K562 (cell line): Measurements from ENCODE around the gene PTBP3. TPM values are rescaled to one million over a fixed set of nuclear protein-coding genes. Genes with fewer than 3 reads are reported as not detected.

Experiments used
- BHLHE40 ChIP-seq: IDR thresholded peaks from 2 replicates; pipeline ENCODE4 v1.6.1; 2011; ENCODE audit warnings: low read length, improper control_type of control experiment
- CAMTA2 ChIP-seq: fragments of 250-450 bp; sonication (Bioruptor Pico); conservative IDR thresholded peaks from 2 replicates; pipeline ENCODE4 v1.5.1; 2022
- CCAR2 ChIP-seq: fragments of 200-400 bp; formaldehyde crosslinking; IDR thresholded peaks from 2 replicates; pipeline ENCODE4 v1.6.1; 2017; ENCODE audit warnings: mild to moderate bottlenecking, low read depth, low read length
- CTBP1 ChIP-seq: fragments of 450-650 bp; IDR thresholded peaks from 2 replicates; pipeline ENCODE4 v1.6.1; 2016; ENCODE audit warnings: borderline replicate concordance
- ELF1 ChIP-seq: fragments of 200-800 bp; sonication (Bioruptor generic); IDR thresholded peaks from 2 replicates; pipeline ENCODE4 v1.6.1; 2016; ENCODE audit warnings: missing genetic modification characterization, missing compliant biosample characterization
- ERF ChIP-seq: fragments of 450-650 bp; formaldehyde crosslinking; IDR thresholded peaks from 2 replicates; pipeline ENCODE4 v1.4.0; 2020; ENCODE audit warnings: mild to moderate bottlenecking, mixed read lengths
- ETV5 ChIP-seq: sonication (generic); formaldehyde crosslinking; IDR thresholded peaks from 2 replicates; pipeline ENCODE4 v1.4.0; 2020; ENCODE audit warnings: low read depth, mild to moderate bottlenecking, missing genetic modification reagents
- GATAD2B ChIP-seq: fragments of 450-650 bp; IDR thresholded peaks from 2 replicates; pipeline ENCODE4 v1.6.1; 2017; ENCODE audit warnings: mild to moderate bottlenecking, borderline replicate concordance
- GTF2E2 ChIP-seq: fragments of 200-800 bp; sonication (Bioruptor generic); IDR thresholded peaks from 2 replicates; pipeline ENCODE4 v1.6.1; 2016; ENCODE audit warnings: missing genetic modification characterization, missing compliant biosample characterization
- HNRNPLL ChIP-seq: fragments of 200-400 bp; formaldehyde crosslinking; IDR thresholded peaks from 2 replicates; pipeline ENCODE4 v1.6.1; 2017; ENCODE audit warnings: low read length, low read depth, mild to moderate bottlenecking; ENCODE audit not compliant: poor library complexity, severe bottlenecking
- MAFG ChIP-seq: fragments of 450-650 bp; conservative IDR thresholded peaks from 2 replicates; pipeline ENCODE4 v1.6.1; 2016; ENCODE audit warnings: missing genetic modification characterization, missing compliant biosample characterization
- NCOA1 ChIP-seq: fragments of 450-650 bp; IDR thresholded peaks from 2 replicates; pipeline ENCODE4 v1.6.1; 2016; ENCODE audit warnings: low read depth
- PML ChIP-seq: IDR thresholded peaks from 2 replicates; pipeline ENCODE4 v1.6.1; 2012; ENCODE audit warnings: low read length, inconsistent platforms
- POLR2G ChIP-seq: fragments of 200-400 bp; formaldehyde crosslinking; IDR thresholded peaks from 2 replicates; pipeline ENCODE4 v1.6.1; 2017; ENCODE audit warnings: low read depth, mild to moderate bottlenecking, antibody characterized with exemption, low read length, moderate library complexity
- PTBP1 ChIP-seq: fragments of 200-400 bp; formaldehyde crosslinking; IDR thresholded peaks from 2 replicates; pipeline ENCODE4 v1.6.1; 2017; ENCODE audit warnings: low read depth, low read length
- RHOXF2B ChIP-seq: fragments of 250-450 bp; sonication (Bioruptor Pico); conservative IDR thresholded peaks from 2 replicates; pipeline ENCODE4 v1.5.1; 2021
- RNF2 ChIP-seq: sonication (generic); IDR thresholded peaks from 2 replicates; pipeline ENCODE4 v1.6.1; 2016
- SP1 ChIP-seq: sonication (generic); formaldehyde crosslinking; IDR thresholded peaks from 2 replicates; pipeline ENCODE4 v1.8.1; 2022; ENCODE audit warnings: mild to moderate bottlenecking, missing genetic modification reagents
- SUPT5H ChIP-seq: fragments of 450-650 bp; IDR thresholded peaks from 2 replicates; pipeline ENCODE4 v1.6.1; 2016
- YY1 ChIP-seq, 3 experiments: IDR thresholded peaks; 2 replicates each; pipeline ENCODE4 v1.6.1; 2011; ENCODE audit warnings: low read length in 2 of 3, mild to moderate bottlenecking in 2 of 3, moderate library complexity in 2 of 3, borderline replicate concordance in 1 of 3, control low read depth in 1 of 3, low read depth in 1 of 3; ENCODE audit not compliant: insufficient read depth in 3 of 3, insufficient replicate concordance in 2 of 3, control insufficient read depth in 1 of 3, insufficient read length in 1 of 3; ENCODE audit errors: extremely low read depth in 1 of 3
- ZBTB17 ChIP-seq: fragments of 450-650 bp; formaldehyde crosslinking; IDR thresholded peaks from 2 replicates; pipeline ENCODE4 v1.4.0; 2020; ENCODE audit warnings: mild to moderate bottlenecking
- ZNF197 ChIP-seq: fragments of 200-800 bp; sonication (Bioruptor generic); IDR thresholded peaks from 2 replicates; pipeline ENCODE4 v1.6.1; 2016; ENCODE audit warnings: low read depth, missing genetic modification characterization, missing compliant biosample characterization
- ZNF583 ChIP-seq: fragments of 250-450 bp; sonication (Bioruptor Pico); IDR thresholded peaks from 2 replicates; pipeline ENCODE4 v1.4.0; 2020
- ZNF696 ChIP-seq: fragments of 250-450 bp; sonication (Bioruptor Pico); conservative IDR thresholded peaks from 2 replicates; pipeline ENCODE4 v1.4.0; 2020; ENCODE audit warnings: mild to moderate bottlenecking, moderate library complexity
- polyA plus RNA-seq, 8 experiments: library from polyadenylated mRNA; depleted of rRNA in 4 of 8; stranded (reverse) in 5 of 8; unstranded in 3 of 8; fragments of >200 nt; fragmentation: Nextera tagmentation in 2 of 8; fragmentation: Illumina TruSeq in 1 of 8; extraction: Ambion mirVana in 2 of 8; extraction: Trizol in 1 of 8; gene quantifications; 2 replicates each; pipeline versions ENCODE4 v1.2.1 to v1.2.3, GENCODE V29; 2011 to 2014; ENCODE audit warnings: inconsistent platforms in 1 of 8, missing spikeins in 1 of 8
- total RNA-seq, 7 experiments: library from RNA; depleted of rRNA in 6 of 7; stranded (reverse); fragments of >200 nt in 6 of 7; fragmentation: Illumina TruSeq in 2 of 7; extraction: Trizol in 2 of 7; gene quantifications; 2 replicates each; pipeline versions ENCODE4 v1.2.1 to v1.2.3, GENCODE V29; 2011 to 2021; ENCODE audit warnings: low replicate concordance in 1 of 7
- TF ChIP-seq, protein P1 (sequence below): sonication (generic); formaldehyde crosslinking; IDR thresholded peaks from 2 replicates; pipeline ENCODE4 v1.8.0; 2022; ENCODE audit warnings: missing genetic modification reagents, mild to moderate bottlenecking, borderline replicate concordance
- TF ChIP-seq, protein P2 (sequence below): sonication (generic); formaldehyde crosslinking; IDR thresholded peaks from 2 replicates; pipeline ENCODE4 v1.8.1; 2023; ENCODE audit warnings: mild to moderate bottlenecking, missing genetic modification reagents, moderate library complexity
- TF ChIP-seq, protein P3 (sequence below): sonication (generic); formaldehyde crosslinking; IDR thresholded peaks from 2 replicates; pipeline ENCODE4 v1.8.1; 2023; ENCODE audit warnings: mild to moderate bottlenecking, missing genetic modification reagents

PTBP3 gene
- total and polyA plus RNA-seq, 9 of the 15 experiments (the other 6 are each of a cell fraction or from before 2014, with no cell fraction given) = 22.4 to 132 (median 68.0) TPM

DNA sequence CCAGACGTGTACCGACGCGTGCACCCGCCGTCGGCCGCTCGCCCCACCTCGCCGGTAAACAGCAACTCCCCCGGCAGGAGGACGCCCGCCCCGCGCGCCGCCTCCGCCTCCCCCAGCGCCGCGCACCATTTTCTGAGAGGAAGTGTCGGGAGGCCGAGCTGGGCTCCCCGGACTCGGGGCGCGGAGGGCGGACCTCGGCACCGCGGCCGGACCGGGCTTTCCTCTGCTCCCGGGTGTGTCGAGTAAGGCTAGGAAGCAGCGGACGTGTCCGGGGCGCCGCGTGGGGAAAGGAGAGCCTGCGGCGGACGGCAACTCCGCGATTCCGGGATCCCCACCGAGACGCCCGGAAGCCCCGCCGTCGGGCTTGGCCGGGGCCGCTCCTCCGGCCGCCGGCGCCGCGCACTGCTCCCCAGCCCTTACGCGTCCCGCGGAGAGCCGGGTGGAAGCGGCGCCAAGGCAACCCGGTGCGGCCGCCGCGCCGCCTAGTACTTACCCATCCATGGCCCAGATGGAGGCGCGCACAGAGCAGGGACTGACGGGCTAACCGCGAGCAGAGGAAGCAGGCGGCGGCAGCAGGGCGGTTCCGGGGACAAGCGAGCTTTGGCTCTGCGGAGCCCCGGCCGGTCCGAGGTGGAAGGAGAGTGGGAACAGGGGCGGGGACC is at the start of gene PTBP3 (continued):
- no peak for TF ChIP-seq MAFG
- no peak for TF ChIP-seq NCOA1
- 0 out of 2 replicates have a peak, but pooled peaks have one; percentile 37 for TF ChIP-seq PTBP1
- no peak; the same call in 1 of the 2 replicates for TF ChIP-seq ZNF583
- TF ChIP-seq SUPT5H = peak; percentile 85
- TF ChIP-seq RNF2 = peak; percentile 48; the same call in 1 of the 2 replicates
- TF ChIP-seq CCAR2 = no peak
- TF ChIP-seq, protein P1, sequence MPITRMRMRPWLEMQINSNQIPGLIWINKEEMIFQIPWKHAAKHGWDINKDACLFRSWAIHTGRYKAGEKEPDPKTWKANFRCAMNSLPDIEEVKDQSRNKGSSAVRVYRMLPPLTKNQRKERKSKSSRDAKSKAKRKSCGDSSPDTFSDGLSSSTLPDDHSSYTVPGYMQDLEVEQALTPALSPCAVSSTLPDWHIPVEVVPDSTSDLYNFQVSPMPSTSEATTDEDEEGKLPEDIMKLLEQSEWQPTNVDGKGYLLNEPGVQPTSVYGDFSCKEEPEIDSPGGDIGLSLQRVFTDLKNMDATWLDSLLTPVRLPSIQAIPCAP = no peak; the same call in 1 of the 2 replicates
- peak; percentile 59; the same call in 1 of the 2 replicates for TF ChIP-seq ERF (CRISPR knock-in tag)
- TF ChIP-seq BHLHE40 = peak; percentile 87; the same call in 1 of the 2 replicates
- TF ChIP-seq CAMTA2 (CRISPR knock-in tag) = no peak
- peak; percentile 46; the same call in 1 of the 2 replicates for TF ChIP-seq GATAD2B
- TF ChIP-seq RHOXF2B (CRISPR knock-in tag) = no peak
- peak; percentile 81 for TF ChIP-seq GTF2E2 (tag)
- TF ChIP-seq ETV5 (CRISPR knock-in tag) = peak; percentile 65
- 0 out of 2 replicates have a peak, but pooled peaks have one; percentile 15 for TF ChIP-seq PML
- 0 out of 2 replicates have a peak, but pooled peaks have one; percentile 66 for TF ChIP-seq ZBTB17
- TF ChIP-seq, protein P2, sequence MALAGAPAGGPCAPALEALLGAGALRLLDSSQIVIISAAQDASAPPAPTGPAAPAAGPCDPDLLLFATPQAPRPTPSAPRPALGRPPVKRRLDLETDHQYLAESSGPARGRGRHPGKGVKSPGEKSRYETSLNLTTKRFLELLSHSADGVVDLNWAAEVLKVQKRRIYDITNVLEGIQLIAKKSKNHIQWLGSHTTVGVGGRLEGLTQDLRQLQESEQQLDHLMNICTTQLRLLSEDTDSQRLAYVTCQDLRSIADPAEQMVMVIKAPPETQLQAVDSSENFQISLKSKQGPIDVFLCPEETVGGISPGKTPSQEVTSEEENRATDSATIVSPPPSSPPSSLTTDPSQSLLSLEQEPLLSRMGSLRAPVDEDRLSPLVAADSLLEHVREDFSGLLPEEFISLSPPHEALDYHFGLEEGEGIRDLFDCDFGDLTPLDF (CRISPR knock-in tag) = peak; percentile 83
- no peak for TF ChIP-seq ZNF197 (CRISPR knock-in tag)
- TF ChIP-seq SP1 (CRISPR knock-in tag) = peak; percentile 26
- peak; percentile 86 for TF ChIP-seq CTBP1
- peak; percentile 93 for TF ChIP-seq POLR2G
- TF ChIP-seq ZNF696 = no peak
- peak in 2 of 3 experiments; percentile 75 to 84 for TF ChIP-seq YY1 (IDR thresholded peaks at IDR 0.05; ENCODE audit: borderline replicate concordance in 1 of 3, control insufficient read depth in 1 of 3, extremely low read depth in 1 of 3, insufficient read depth in 3 of 3, insufficient read length in 1 of 3, insufficient replicate concordance in 2 of 3, low read depth in 1 of 3, low read length in 2 of 3)
- TF ChIP-seq, protein P3, sequence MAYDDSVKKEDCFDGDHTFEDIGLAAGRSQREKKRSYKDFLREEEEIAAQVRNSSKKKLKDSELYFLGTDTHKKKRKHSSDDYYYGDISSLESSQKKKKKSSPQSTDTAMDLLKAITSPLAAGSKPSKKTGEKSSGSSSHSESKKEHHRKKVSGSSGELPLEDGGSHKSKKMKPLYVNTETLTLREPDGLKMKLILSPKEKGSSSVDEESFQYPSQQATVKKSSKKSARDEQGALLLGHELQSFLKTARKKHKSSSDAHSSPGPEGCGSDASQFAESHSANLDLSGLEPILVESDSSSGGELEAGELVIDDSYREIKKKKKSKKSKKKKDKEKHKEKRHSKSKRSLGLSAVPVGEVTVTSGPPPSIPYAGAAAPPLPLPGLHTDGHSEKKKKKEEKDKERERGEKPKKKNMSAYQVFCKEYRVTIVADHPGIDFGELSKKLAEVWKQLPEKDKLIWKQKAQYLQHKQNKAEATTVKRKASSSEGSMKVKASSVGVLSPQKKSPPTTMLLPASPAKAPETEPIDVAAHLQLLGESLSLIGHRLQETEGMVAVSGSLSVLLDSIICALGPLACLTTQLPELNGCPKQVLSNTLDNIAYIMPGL = peak; percentile 91; the same call in 1 of the 2 replicates
- peak; percentile 36; the same call in 1 of the 2 replicates for TF ChIP-seq ELF1 (tag)
- TF ChIP-seq HNRNPLL = peak; percentile 63
